Parathyroid adenoma (tissue), 2 donors: ENCODE measurements around the gene DDHD1.
"Not testable (repeated sequence)": the region's sequence is repeated elsewhere in the genome, so short reads cannot be mapped to it uniquely, and the experiment has no call there.

ENCODE experiments used
- H2AFZ ChIP-seq: fragments of 300-600 bp; sonication (generic); one replicate; pipeline ENCODE4 v1.7.0; 2017; ENCODE audit warnings: antibody characterized with exemption, mild to moderate bottlenecking
- H3K27ac ChIP-seq: fragments of 300-600 bp; sonication (generic); one replicate; pipeline ENCODE4 v1.7.0; 2017
- H3K27me3 ChIP-seq: fragments of 300-600 bp; sonication (generic); one replicate; pipeline ENCODE4 v1.7.0; 2017; ENCODE audit warnings: low read length; ENCODE audit not compliant: control insufficient read depth, insufficient read depth
- H3K36me3 ChIP-seq: fragments of 300-600 bp; sonication (generic); one replicate; pipeline ENCODE4 v1.7.0; 2017; ENCODE audit warnings: low read length; ENCODE audit not compliant: control insufficient read depth, insufficient read depth
- H3K4me1 ChIP-seq: fragments of 300-600 bp; sonication (generic); one replicate; pipeline ENCODE4 v1.7.0; 2017; ENCODE audit warnings: control low read depth
- H3K4me2 ChIP-seq: fragments of 300-600 bp; sonication (generic); one replicate; pipeline ENCODE4 v1.7.0; 2017; ENCODE audit warnings: low read length
- H3K4me3 ChIP-seq: fragments of 300-600 bp; sonication (generic); one replicate; pipeline ENCODE4 v1.7.0; 2017; ENCODE audit warnings: low read depth, low read length
- H3K79me2 ChIP-seq: fragments of 300-600 bp; sonication (generic); one replicate; pipeline ENCODE4 v1.7.0; 2017; ENCODE audit warnings: control low read depth
- H3K9ac ChIP-seq: fragments of 300-600 bp; sonication (generic); one replicate; pipeline ENCODE4 v1.7.0; 2017; ENCODE audit warnings: mild to moderate bottlenecking
- H3K9me3 ChIP-seq: fragments of 300-600 bp; sonication (generic); one replicate; pipeline ENCODE4 v1.7.0; 2017; ENCODE audit warnings: low read length; ENCODE audit not compliant: control insufficient read depth
- TF ChIP-seq, protein P1 (sequence below): fragments of 300-600 bp; sonication (generic); IDR thresholded peaks from one replicate; pipeline ENCODE4 v1.7.0; 2017; ENCODE audit warnings: antibody characterized with exemption, mild to moderate bottlenecking
- donor health status: primary hyperparathyroidism.

DDHD1 gene

GRCh38 chr14:53190938-53191337 is 37.8 kb upstream of the DDHD1 start:
- TF ChIP-seq, protein P1, sequence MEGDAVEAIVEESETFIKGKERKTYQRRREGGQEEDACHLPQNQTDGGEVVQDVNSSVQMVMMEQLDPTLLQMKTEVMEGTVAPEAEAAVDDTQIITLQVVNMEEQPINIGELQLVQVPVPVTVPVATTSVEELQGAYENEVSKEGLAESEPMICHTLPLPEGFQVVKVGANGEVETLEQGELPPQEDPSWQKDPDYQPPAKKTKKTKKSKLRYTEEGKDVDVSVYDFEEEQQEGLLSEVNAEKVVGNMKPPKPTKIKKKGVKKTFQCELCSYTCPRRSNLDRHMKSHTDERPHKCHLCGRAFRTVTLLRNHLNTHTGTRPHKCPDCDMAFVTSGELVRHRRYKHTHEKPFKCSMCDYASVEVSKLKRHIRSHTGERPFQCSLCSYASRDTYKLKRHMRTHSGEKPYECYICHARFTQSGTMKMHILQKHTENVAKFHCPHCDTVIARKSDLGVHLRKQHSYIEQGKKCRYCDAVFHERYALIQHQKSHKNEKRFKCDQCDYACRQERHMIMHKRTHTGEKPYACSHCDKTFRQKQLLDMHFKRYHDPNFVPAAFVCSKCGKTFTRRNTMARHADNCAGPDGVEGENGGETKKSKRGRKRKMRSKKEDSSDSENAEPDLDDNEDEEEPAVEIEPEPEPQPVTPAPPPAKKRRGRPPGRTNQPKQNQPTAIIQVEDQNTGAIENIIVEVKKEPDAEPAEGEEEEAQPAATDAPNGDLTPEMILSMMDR, result no peak
- H3K36me3 ChIP-seq, result no peaks in the 10 kb centered on the region
- no peak overlapping the region for H3K9ac ChIP-seq
- no peak overlapping the region for H3K4me2 ChIP-seq
- H2AFZ ChIP-seq, result no peak overlapping the region
- H3K27me3 ChIP-seq, result no peaks in the 10 kb centered on the region
- no peak overlapping the region for H3K27ac ChIP-seq
- H3K79me2 ChIP-seq, result no peaks in the 10 kb centered on the region
- no peaks in the 10 kb centered on the region for H3K4me1 ChIP-seq
- no peak overlapping the region for H3K4me3 ChIP-seq
- H3K9me3 ChIP-seq, result no peaks in the 10 kb centered on the region

GRCh38 chr14:53187921-53188463 is 34.9 kb upstream of the DDHD1 start:
- Histone ChIP-seq H2AFZ (no peak overlapping the region), H3K9me3 (no peaks in the 10 kb centered on the region), H3K9ac (no peak overlapping the region), H3K79me2 (no peaks in the 10 kb centered on the region), H3K27me3 (no peaks in the 10 kb centered on the region), H3K36me3 (no peaks in the 10 kb centered on the region), H3K4me2 (no peak overlapping the region), H3K27ac (no peak overlapping the region), H3K4me3 (no peak overlapping the region), H3K4me1 (no peaks in the 10 kb centered on the region)
- TF ChIP-seq, protein P1, result no peak

GRCh38 chr14:53186532-53186931 is 33.4 kb upstream of the DDHD1 start:
- Histone ChIP-seq H3K4me3 (no peak overlapping the region), H3K36me3 (no peaks in the 10 kb centered on the region), H3K4me1 (no peaks in the 10 kb centered on the region), H2AFZ (no peak overlapping the region), H3K79me2 (no peaks in the 10 kb centered on the region), H3K9me3 (no peaks in the 10 kb centered on the region), H3K9ac (no peak overlapping the region), H3K27ac (no peak overlapping the region), H3K27me3 (no peaks in the 10 kb centered on the region), H3K4me2 (no peak overlapping the region)
- TF ChIP-seq, protein P1, result no peak

GRCh38 chr14:53183611-53184010 is 30.5 kb upstream of the DDHD1 start:
- no peak overlapping the region for H3K4me2 ChIP-seq

GRCh38 chr14:53183056-53183455 is 29.9 kb upstream of the DDHD1 start:
- no peak overlapping the region for H3K27ac ChIP-seq
- H3K4me3 ChIP-seq, result no peak overlapping the region
- no peak overlapping the region for H2AFZ ChIP-seq
- no peak overlapping the region for H3K9ac ChIP-seq
- H3K79me2 ChIP-seq, result no peaks in the 10 kb centered on the region
- H3K36me3 ChIP-seq, result no peaks in the 10 kb centered on the region
- no peaks in the 10 kb centered on the region for H3K4me1 ChIP-seq
- H3K27me3 ChIP-seq, result no peaks in the 10 kb centered on the region
- no peak overlapping the region for H3K4me2 ChIP-seq
- H3K9me3 ChIP-seq, result no peaks in the 10 kb centered on the region
- TF ChIP-seq, protein P1, result no peak

More at GRCh38 chr14:53183611-53184010, 30.5 kb upstream of the DDHD1 start:
- no peaks in the 10 kb centered on the region for H3K36me3 ChIP-seq
- no peaks in the 10 kb centered on the region for H3K79me2 ChIP-seq
- H3K4me1 ChIP-seq, result no peaks in the 10 kb centered on the region
- TF ChIP-seq, protein P1, result no peak
- no peak overlapping the region for H2AFZ ChIP-seq
- no peak overlapping the region for H3K4me3 ChIP-seq
- H3K9me3 ChIP-seq, result no peaks in the 10 kb centered on the region
- H3K27ac ChIP-seq, result no peak overlapping the region
- no peaks in the 10 kb centered on the region for H3K27me3 ChIP-seq
- H3K9ac ChIP-seq, result no peak overlapping the region

DNA sequence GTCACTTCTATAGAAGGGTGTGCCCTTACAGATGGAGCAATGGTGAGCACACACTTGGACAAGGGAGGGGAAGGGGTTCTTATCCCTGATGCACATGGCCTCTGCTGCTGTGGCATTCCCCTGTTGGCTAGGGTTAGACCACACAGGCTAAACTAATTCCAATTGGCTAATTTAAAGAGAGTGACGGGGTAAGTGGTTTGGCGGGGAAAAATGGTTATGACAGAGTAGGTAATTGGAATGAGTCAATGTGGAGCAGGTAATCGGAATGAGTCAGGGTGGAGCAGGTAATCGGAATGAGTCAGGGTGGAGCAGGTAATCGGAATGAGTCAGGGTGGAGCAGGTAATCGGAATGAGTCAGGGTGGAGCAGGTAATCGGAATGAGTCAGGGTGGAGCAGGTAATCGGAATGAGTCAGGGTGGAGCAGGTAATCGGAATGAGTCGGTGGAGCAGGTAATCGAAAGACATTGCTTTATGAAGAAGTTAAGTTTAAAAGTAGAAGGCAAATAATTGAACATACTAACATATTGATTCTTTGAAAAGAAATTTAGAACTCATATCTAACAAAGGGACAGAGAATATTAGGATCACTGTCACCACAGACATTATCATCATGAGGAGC is 28.4 kb upstream of the DDHD1 start:
- not testable (repeated sequence) for H3K9me3 ChIP-seq, H3K9ac ChIP-seq, H3K79me2 ChIP-seq, H3K4me3 ChIP-seq, H3K4me1 ChIP-seq, H2AFZ ChIP-seq, H3K27me3 ChIP-seq, H3K36me3 ChIP-seq, H3K4me2 ChIP-seq, H3K27ac ChIP-seq
